HUES6 (cell line): ENCODE measurements around the gene NELFB.

Source experiments
- H3K27ac ChIP-seq: 2 replicates; pipeline ENCODE4 v1.7.0; 2013; ENCODE audit warnings: low read depth, mild to moderate bottlenecking, low read length, inconsistent platforms
- H3K27me3 ChIP-seq: 2 replicates; pipeline ENCODE4 v1.6.1; 2013; ENCODE audit warnings: low read length; ENCODE audit not compliant: control insufficient read depth, insufficient read depth
- H3K36me3 ChIP-seq: 2 replicates; pipeline ENCODE4 v1.6.1; 2013; ENCODE audit warnings: low read length; ENCODE audit not compliant: control insufficient read depth, insufficient read depth
- H3K4me1 ChIP-seq: 2 replicates; pipeline ENCODE4 v1.6.1; 2013; ENCODE audit warnings: low read length; ENCODE audit not compliant: control insufficient read depth, insufficient read depth
- H3K4me3 ChIP-seq: 2 replicates; pipeline ENCODE4 v1.5.1; 2013; ENCODE audit warnings: low read depth, low read length
- H3K9ac ChIP-seq: one replicate; pipeline ENCODE4 v1.6.1; 2013; ENCODE audit warnings: mild to moderate bottlenecking, low read length
- H3K9me3 ChIP-seq: 2 replicates; pipeline ENCODE4 v1.6.1; 2013; ENCODE audit warnings: low read depth, low read length; ENCODE audit not compliant: control insufficient read depth, insufficient read depth

NELFB gene

DNA sequence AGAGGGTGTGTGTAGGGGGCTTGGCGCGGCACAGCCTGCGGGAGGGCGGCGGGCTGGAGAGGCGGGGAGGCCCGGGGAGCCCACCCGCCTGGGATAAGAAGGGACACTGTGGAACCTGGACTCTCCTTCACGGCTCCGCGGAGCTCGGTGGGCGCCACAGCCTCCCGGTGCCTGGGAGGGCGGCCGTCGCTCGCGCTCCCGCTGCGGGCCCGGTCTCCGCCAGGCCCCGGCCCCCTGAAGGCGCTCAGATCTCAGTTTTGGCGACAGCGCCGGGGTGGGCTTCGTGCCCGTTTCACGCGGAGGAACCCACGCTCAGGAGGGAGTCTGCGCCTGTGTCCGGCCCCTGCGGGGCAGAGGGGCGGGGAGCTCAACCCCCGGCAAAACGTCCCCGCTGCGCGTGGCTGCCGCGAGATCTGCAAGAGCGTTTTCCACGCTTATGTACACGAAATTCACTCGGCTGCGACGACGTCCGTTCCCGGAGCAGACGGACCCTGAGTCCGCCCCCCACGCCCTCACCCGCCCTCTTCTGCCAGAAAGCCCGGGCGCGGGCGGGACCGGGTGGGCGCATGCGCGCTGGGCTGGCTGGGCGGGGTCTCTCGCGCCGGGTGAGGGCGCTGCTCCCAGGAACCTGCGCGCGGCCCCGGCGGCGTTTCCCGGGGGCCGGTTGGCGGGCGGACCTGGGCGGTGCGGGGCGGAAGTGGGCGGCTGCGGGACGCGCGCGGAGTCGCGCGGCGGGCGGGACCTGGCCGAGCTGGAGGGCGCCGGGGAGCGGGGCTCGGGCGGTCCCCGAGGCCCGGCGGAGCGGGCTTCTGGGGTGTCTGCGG lies at the start of gene NELFB:
TSS of gene NELFB (plus strand) at position 704 of the 824 bp plus-strand sequence.
- H3K9me3 ChIP-seq: no peaks in the 10 kb centered on the region
- H3K27me3 ChIP-seq: no peaks in the 10 kb centered on the region
- H3K4me1 ChIP-seq: peaks cover 30% of the 10 kb centered on the region
- H3K9ac ChIP-seq: peak within 1 kb of the TSS; percentile 82
- H3K4me3 ChIP-seq: peak within 1 kb of the TSS; percentile 100
- peaks cover 23% of the 10 kb centered on the region for H3K36me3 ChIP-seq
- H3K27ac ChIP-seq: peak within 1 kb of the TSS; percentile 85; the same call in 1 of the 2 replicates

DNA sequence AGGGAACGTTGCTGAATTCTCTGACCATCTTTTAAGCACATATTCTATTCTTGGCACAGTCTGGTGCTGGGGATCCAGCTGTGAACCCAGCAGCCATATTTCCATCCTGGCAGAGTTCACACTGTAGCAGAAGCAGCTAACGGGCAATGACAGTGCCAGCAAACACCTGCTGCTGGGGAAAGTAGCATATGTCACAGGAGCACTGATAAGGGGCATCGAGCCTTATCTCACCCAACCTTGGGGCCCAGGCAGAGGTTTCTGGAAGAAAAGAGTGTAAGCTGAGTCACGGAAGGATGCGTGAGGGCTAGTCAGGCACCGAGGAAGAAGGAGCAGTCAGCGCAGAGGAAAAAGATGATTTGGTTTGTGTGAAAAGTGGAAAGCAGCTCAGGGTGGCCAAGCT lies 48.5 kb upstream of the NELFB start:
- peak overlapping the region; percentile 100 for H3K4me3 ChIP-seq
- no peak overlapping the region for H3K27ac ChIP-seq
- H3K9ac ChIP-seq: no peak overlapping the region

DNA sequence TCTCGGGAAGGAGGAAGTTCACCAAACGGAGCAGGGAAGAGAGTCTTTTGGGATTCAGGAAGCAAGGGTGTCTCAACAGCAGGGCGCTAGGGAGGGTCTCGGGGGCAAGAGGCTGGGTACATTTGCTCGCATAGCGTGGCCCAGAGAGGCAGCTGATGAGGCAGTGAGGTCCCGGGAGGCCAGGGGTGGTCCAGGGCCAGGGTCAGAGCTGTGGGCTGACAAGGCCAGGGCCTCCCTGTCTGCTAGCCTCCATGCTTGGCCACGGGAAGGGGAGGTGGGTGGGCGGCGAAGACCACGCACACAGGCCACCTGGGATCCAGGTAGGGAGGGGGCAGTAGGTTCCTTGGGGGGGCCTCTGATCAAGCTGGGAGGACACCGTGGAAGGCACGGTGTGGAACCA lies 43.6 kb upstream of the NELFB start:
- Histone ChIP-seq H3K27ac (no peak overlapping the region), H3K4me3 (no peak overlapping the region), H3K9ac (no peak overlapping the region), H3K9me3 (no peaks in the 10 kb centered on the region), H3K4me1 (peaks cover 3% of the 10 kb centered on the region; the same call in 1 of the 2 replicates), H3K36me3 (peaks cover 61% of the 10 kb centered on the region), H3K27me3 (no peaks in the 10 kb centered on the region)

More for the DNA sequence above, 48.5 kb upstream of the NELFB start:
- no peaks in the 10 kb centered on the region for H3K9me3 ChIP-seq
- peaks cover 29% of the 10 kb centered on the region for H3K36me3 ChIP-seq
- H3K4me1 ChIP-seq: peaks cover 17% of the 10 kb centered on the region; the same call in 1 of the 2 replicates
- no peaks in the 10 kb centered on the region for H3K27me3 ChIP-seq

DNA sequence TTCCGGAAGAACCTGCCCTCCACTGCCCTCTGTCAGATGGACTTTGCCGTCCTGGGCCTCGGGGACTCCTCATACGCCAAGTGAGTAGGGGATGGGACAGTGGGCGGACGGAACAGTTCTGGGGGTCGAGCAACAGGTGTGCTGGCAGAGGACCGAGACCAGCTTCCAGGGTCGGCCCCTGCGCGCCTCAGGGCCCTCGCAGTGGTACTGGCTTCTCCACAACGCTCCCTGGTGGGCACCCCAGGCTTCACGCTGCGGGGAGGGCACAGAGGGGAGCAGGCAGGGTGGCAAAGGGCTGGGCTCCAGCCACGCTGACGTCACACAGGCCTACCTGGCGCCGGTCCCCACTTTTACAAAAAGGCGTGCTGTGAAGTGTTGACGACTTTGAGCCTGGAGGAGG lies 42.6 kb upstream of the NELFB start:
- no peaks in the 10 kb centered on the region for H3K9me3 ChIP-seq
- peaks cover 57% of the 10 kb centered on the region for H3K36me3 ChIP-seq
- H3K4me3 ChIP-seq: no peak overlapping the region
- H3K4me1 ChIP-seq: peaks cover 6% of the 10 kb centered on the region
- no peak overlapping the region for H3K9ac ChIP-seq
- H3K27me3 ChIP-seq: no peaks in the 10 kb centered on the region
- H3K27ac ChIP-seq: no peak overlapping the region

DNA sequence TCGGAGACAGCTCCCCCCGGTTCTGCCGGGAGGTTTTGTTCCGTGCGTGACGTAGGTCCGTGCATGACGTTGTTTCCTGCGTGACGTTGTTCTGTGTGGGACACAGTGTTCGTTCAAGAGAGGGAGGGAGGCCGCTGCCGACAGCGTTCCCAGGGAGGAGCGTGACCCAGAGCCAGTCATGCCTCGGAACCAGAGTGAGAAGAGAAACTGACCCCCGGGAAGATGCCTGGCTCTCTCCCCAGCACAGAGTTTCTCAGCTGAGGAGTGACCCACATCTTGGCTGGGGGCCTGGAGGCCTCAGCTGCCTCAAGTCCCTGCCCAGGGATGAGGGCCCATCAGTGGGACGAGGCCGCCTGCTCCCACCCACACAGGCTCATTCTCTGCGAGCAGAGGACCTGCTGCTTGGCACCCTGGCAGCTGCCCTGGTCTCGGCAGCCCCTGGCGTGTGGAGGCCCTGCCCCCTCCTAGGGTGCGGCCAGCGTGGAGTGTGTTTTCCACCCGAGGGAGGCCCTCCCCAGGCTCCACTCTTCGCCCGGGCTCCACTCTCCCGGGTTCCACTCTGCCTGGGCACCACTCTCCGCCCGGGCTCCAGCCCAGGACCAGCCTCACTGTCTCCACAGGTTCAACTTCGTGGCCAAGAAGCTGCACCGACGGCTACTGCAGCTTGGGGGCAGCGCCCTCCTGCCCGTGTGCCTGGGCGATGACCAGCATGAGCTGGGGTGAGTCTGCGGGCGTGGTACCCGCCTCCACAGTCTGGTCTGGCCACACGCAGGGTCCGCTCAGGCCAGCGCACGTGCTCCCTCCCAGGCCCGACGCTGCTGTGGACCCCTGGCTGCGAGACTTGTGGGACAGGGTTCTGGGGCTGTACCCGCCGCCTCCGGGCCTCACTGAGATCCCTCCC lies 41.7 kb upstream of the NELFB start:
- Histone ChIP-seq H3K27ac (no peak overlapping the region), H3K36me3 (peaks cover 55% of the 10 kb centered on the region), H3K9me3 (no peaks in the 10 kb centered on the region), H3K27me3 (no peaks in the 10 kb centered on the region), H3K9ac (no peak overlapping the region), H3K4me1 (peaks cover 9% of the 10 kb centered on the region), H3K4me3 (no peak overlapping the region)

DNA sequence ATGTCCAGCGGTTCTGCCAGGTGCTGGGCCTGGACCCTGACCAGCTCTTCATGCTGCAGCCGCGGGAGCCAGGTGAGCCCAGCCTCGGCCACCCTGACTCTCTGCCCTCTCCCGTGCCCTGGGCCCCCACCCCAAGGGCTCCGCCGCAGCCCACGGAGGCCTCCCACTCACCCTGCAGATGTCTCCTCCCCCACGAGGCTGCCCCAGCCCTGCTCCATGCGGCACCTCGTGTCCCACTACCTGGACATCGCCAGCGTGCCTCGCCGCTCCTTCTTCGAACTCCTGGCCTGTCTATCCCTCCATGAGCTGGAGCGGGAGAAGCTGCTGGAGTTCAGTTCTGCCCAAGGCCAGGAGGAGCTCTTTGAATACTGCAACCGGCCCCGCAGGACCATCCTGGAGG lies 40.5 kb upstream of the NELFB start:
- Histone ChIP-seq H3K4me1 (peaks cover 19% of the 10 kb centered on the region), H3K9me3 (no peaks in the 10 kb centered on the region)

DNA sequence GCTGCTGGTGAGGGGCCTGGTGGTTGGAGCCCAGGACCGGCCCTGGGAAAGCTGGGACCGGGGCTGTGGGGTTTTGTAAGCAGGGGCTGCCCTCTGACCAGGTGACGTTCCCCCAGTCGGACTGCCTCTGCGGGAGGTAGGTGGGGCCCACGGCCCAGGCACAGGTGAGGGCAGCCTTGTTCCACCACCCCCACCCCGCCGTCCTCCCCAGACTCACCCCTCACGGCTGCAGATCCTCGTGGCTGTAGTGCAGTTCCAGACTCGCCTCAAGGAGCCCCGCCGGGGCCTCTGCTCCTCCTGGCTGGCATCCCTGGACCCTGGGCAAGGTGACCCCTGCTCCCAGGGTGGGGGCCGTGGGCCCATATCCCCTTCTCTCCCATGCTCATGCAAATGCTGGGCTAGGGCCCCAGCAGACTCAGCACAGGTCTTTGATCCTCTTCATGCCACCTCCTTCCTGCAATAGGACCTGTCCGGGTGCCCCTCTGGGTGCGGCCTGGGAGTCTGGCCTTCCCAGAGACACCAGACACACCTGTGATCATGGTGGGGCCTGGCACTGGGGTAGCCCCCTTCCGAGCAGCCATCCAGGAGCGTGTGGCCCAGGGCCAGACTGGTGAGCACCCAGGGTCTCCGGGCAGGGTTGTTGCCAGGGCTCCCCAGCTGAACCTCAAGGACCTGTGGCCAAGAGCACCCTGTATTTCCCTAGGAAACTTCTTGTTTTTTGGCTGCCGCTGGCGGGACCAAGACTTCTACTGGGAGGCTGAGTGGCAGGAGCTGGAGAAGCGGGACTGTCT lies 39.7 kb upstream of the NELFB start:
- Histone ChIP-seq H3K27me3 (no peaks in the 10 kb centered on the region), H3K27ac (no peak overlapping the region), H3K9me3 (no peaks in the 10 kb centered on the region), H3K4me1 (peaks cover 20% of the 10 kb centered on the region), H3K36me3 (peaks cover 45% of the 10 kb centered on the region), H3K4me3 (no peak overlapping the region), H3K9ac (no peak overlapping the region)

More for the DNA sequence above, 40.5 kb upstream of the NELFB start:
- H3K4me3 ChIP-seq: no peak overlapping the region
- H3K27me3 ChIP-seq: no peaks in the 10 kb centered on the region
- no peak overlapping the region for H3K9ac ChIP-seq
- H3K27ac ChIP-seq: no peak overlapping the region
- H3K36me3 ChIP-seq: peaks cover 51% of the 10 kb centered on the region

DNA sequence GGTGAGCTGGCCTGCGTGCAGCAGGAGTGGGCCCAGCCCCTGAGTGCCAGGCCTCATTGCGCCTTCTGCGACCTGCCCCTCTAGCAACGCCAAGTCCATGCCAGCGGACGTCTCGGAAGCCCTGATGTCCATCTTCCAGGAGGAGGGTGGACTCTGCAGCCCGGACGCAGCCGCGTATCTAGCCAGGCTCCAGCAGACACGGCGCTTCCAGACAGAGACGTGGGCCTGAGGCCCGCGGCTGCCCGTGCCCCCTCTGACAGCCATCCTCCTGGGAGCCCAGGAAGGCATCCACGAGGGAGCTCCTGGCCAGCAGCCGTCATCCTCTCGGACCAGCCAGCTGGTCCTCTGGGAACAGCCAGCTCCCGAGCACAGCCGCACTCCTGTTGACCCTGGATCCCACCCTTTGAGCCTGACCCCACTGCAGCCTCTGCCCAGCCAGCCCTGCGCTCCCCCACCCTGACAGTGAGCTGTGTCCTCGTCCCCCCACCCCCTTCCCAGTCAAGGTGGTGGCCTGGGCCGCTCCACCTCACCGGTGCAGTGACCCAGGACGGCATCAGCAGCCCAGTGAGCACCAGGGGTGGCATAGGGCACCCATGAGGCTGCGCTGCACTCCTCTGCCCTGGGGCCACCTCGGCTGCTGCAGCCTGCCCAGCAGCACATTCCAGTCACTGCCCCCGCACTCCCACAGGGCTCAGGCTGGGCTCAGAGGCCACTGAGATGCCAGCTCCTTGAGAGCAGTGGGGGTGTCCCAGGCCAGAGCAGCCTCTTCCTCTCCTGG lies 38.8 kb upstream of the NELFB start:
- H3K4me3 ChIP-seq: no peak overlapping the region
- no peaks in the 10 kb centered on the region for H3K9me3 ChIP-seq
- H3K27me3 ChIP-seq: no peaks in the 10 kb centered on the region; the same call in 1 of the 2 replicates
- peaks cover 44% of the 10 kb centered on the region for H3K36me3 ChIP-seq
- no peak overlapping the region for H3K27ac ChIP-seq
- H3K4me1 ChIP-seq: peaks cover 22% of the 10 kb centered on the region
- no peak overlapping the region for H3K9ac ChIP-seq

DNA sequence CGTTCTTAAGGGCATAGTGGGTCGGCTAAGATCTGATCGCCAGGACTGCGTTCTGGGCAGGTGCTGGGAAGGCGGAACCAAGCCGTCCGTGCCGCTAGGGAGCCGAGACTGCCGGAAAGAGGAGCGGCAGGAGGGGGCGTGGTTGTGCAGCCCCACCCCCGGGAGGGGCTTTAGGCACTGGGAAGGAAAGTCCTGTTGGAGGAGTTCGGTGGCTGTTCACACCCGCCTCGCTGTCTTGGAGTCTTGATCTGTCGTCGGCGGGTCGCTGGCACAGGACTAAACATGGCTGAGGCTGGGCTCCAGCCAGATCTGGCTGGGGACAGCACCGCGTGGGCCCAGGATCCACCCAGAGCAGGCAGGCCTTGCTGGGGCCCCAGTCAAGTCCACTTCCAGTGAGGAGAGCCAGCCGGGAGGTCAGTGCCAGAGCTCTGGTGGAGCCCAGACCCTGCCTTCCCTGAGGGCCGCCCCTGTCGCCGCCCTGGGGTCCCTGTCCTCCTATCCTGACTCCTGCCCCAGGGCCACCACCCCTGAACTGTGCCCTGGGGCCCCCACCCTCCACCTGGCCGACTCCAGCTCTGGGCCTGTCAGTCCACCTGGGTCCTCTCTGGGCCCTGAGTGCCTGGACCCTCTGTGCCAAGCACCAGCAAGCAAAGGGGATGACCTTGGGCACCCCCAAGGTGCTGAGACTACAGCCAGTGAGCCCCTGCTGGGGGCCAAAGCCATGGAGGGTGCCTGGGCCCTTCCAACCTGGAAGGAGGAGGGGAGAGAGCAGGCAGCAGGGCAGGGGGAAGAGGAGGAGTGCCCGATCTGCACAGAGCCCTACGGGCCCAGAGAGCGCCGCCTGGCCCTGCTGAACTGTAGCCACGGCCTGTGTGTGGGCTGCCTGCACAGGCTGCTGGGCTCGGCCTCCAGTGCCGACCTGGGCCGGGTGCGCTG lies 37.6 kb upstream of the NELFB start:
- Histone ChIP-seq H3K9ac (no peak overlapping the region), H3K27me3 (peaks cover 3% of the 10 kb centered on the region), H3K27ac (no peak overlapping the region), H3K4me1 (peaks cover 22% of the 10 kb centered on the region), H3K36me3 (peaks cover 42% of the 10 kb centered on the region), H3K9me3 (no peaks in the 10 kb centered on the region), H3K4me3 (peak overlapping the region; percentile 18)
